SU-DHL-6 (cell line): Measurements from ENCODE around the gene PCYOX1L.

Experiments
- EZH2phosphoT487 ChIP-seq: fragments of 200-600 bp; sonication (generic), shearing (Covaris generic); conservative IDR thresholded peaks from 2 replicates; pipeline ENCODE4 v1.6.1; 2018; ENCODE audit warnings: mild to moderate bottlenecking, antibody characterized with exemption, low read length, moderate library complexity, mixed read lengths
- TF ChIP-seq, protein P1 (sequence below): fragments of 200-600 bp; sonication (generic); IDR thresholded peaks from one replicate; pipeline ENCODE4 v1.5.1; 2017; ENCODE audit warnings: antibody characterized with exemption, mild to moderate bottlenecking, low read length, moderate library complexity; ENCODE audit not compliant: insufficient read depth, poor library complexity, severe bottlenecking

DNA sequence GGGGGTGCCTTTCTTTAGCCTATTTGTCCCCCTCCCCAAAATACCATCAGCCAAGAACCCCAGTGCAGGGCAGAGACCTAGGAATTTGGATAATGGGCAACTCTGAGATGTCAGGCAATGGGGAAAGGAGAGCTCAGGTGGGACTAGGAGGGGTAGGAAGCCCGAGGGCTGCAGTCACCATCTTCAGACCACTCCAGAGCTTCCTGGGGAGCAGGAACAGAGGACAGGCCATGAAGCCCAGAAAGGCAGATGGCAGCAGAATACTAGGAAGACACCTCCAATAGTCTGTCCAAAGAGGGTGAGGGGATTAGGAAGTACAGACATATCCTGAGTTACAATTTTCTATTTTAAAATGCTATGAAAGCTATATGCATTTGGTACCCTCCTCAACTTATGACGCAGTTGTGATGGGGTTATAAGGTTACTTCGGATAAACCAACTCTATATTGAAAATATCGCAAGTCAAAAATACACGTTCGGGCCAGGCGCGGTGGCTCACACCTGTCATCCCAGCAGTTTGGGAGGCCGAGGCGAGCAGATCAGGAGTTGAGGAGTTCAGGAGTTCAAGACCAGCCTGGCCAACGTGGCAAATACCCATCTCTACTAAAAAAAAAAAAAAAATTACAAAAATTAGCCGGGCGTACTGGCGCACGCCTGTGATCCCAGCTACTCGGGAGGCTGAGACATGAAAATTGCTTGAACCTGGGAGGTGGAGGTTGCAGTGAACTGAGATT, 55.8 kb downstream of the PCYOX1L start:
- TF ChIP-seq, protein P1, sequence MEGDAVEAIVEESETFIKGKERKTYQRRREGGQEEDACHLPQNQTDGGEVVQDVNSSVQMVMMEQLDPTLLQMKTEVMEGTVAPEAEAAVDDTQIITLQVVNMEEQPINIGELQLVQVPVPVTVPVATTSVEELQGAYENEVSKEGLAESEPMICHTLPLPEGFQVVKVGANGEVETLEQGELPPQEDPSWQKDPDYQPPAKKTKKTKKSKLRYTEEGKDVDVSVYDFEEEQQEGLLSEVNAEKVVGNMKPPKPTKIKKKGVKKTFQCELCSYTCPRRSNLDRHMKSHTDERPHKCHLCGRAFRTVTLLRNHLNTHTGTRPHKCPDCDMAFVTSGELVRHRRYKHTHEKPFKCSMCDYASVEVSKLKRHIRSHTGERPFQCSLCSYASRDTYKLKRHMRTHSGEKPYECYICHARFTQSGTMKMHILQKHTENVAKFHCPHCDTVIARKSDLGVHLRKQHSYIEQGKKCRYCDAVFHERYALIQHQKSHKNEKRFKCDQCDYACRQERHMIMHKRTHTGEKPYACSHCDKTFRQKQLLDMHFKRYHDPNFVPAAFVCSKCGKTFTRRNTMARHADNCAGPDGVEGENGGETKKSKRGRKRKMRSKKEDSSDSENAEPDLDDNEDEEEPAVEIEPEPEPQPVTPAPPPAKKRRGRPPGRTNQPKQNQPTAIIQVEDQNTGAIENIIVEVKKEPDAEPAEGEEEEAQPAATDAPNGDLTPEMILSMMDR = no peak
- no peak for TF ChIP-seq EZH2phosphoT487
